22Rv1 (cell line): ENCODE measurements around the gene H6PD.

Experiments used
- H3K27ac ChIP-seq: fragments of 450-650 bp; 2 replicates; pipeline ENCODE4 v1.5.1; 2017
- ZFX ChIP-seq: fragments of 450-650 bp; IDR thresholded peaks from 2 replicates; pipeline ENCODE4 v1.6.1; 2017; ENCODE audit warnings: antibody characterized with exemption, borderline replicate concordance
- TF ChIP-seq, protein P1 (sequence below): fragments of 450-650 bp; IDR thresholded peaks from 2 replicates; pipeline ENCODE4 v1.5.1; 2017; ENCODE audit warnings: mild to moderate bottlenecking

H6PD gene

DNA sequence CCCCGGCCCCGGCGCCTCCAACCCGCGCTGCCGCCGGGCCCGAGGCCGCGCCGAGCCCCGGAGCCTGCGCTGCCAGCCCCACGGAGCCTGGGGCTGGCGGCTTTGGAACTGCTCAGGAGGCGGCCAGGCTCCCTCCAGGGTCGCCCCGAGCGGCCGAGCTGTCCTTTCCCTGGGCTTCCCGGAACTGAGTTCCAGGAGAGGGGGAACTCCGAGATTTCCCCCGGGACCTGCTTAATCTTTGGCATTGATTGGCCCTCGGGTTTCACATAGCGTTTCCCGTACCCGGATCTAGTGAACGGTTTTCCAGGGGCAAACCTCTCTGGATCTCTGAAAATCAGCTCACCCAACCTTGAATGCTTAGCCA, 504 bp downstream of the H6PD start:
- TF ChIP-seq, protein P1, sequence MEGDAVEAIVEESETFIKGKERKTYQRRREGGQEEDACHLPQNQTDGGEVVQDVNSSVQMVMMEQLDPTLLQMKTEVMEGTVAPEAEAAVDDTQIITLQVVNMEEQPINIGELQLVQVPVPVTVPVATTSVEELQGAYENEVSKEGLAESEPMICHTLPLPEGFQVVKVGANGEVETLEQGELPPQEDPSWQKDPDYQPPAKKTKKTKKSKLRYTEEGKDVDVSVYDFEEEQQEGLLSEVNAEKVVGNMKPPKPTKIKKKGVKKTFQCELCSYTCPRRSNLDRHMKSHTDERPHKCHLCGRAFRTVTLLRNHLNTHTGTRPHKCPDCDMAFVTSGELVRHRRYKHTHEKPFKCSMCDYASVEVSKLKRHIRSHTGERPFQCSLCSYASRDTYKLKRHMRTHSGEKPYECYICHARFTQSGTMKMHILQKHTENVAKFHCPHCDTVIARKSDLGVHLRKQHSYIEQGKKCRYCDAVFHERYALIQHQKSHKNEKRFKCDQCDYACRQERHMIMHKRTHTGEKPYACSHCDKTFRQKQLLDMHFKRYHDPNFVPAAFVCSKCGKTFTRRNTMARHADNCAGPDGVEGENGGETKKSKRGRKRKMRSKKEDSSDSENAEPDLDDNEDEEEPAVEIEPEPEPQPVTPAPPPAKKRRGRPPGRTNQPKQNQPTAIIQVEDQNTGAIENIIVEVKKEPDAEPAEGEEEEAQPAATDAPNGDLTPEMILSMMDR, result no peak
- TF ChIP-seq ZFX, result no peak
- peak overlapping the region; percentile 54 for H3K27ac ChIP-seq

DNA sequence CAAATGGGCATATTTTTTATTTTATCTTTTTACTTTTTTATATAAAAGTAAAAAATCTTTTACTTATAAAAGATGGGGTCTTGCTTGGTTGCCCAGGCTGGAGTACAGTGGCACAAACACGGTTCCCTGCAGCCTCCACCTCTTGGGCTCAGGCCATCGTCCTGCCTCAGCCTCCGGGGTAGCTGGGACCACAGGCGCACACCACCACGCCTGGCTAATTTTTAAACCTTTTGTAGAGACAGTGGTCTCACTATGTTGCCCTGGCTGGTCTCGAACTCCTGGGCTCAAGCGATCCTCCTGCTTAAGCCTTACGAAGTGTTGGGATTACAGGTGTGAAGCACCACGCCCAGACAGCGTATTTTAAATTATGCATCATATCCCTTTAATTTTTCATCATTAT, 986 bp downstream of the H6PD start:
- TF ChIP-seq ZFX, result no peak
- H3K27ac ChIP-seq, result no peak overlapping the region; the same call in 1 of the 2 replicates

DNA sequence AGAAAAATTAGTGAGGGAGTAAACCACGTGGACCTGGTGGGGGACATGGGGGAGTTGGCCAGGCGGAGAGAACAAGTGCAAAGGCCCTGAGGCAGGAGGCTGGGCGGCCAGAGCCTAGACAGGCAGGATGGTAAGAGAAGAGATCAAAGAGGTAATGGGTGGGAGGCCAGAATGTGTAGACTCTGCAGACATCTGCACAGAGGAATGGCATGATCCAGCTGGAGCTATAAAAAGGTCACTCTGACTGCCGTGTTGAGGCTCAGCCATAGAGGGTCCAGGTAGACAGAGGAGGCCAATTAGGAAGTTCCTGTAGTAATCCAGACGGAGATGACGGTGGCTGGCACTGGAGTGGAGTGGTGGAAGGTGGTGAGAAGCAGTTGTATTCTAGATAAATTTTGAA, 3.6 kb downstream of the H6PD start:
- TF ChIP-seq ZFX, result no peak
- TF ChIP-seq, protein P1, result no peak
- no peak overlapping the region for H3K27ac ChIP-seq

DNA sequence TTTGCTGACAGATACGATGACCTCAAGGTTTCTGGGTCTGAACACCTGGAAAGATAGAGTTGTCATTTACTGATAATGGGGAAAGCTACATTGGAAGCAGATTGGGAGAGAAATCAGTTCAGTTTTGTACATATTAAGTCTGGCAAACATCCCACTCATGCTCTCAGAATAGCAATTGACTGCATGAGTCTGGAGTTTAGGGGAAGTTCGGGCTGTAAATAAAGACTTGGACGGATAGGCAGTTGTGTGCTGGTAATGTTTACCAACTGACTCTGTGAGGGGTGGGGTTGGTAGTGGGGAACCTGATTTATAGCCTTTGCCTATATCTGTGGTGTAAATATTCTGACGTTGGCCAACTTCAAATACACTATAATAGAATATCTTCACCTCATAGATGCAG, 4.0 kb downstream of the H6PD start:
- TF ChIP-seq, protein P1, result no peak
- no peak for TF ChIP-seq ZFX
- H3K27ac ChIP-seq, result no peak overlapping the region

DNA sequence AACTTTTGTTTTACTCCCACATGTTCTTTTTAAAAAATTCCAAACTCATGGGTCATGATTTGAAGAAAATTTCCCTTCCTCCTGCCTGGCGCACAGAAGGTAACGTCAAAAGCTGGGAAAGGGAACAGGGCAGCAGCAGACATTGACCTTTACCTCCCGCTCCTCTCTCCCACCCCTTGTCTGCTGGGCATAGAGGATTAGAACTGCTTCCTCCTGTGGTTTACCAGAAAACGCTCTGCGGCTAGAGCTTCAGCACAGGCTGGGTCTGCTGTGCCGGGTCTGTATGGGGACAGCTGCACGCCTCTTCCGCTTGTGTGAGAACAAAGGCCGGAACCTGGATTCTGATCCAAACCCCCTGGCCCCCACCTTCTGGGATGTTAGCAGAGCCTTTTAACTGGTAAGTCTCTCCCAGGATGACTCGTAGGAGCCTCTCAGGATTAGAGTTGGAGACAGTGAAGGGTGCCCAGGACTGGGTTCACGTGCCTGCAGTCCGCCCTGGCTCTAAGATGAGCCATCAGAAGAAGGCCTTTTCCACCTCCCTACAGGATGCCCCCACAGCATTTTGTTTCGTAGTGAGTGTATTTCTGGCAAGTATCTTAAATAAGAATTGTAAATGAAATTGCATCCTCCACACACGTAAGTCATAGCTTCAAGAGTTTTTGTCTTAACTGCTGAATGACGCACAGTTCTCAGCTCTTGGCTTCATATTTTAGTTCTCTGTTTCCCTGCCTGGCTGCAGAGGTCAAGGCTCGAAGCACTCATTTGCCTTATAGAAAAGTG, 5.2 kb downstream of the H6PD start:
- TF ChIP-seq, protein P1, result no peak
- H3K27ac ChIP-seq, result no peak overlapping the region

DNA sequence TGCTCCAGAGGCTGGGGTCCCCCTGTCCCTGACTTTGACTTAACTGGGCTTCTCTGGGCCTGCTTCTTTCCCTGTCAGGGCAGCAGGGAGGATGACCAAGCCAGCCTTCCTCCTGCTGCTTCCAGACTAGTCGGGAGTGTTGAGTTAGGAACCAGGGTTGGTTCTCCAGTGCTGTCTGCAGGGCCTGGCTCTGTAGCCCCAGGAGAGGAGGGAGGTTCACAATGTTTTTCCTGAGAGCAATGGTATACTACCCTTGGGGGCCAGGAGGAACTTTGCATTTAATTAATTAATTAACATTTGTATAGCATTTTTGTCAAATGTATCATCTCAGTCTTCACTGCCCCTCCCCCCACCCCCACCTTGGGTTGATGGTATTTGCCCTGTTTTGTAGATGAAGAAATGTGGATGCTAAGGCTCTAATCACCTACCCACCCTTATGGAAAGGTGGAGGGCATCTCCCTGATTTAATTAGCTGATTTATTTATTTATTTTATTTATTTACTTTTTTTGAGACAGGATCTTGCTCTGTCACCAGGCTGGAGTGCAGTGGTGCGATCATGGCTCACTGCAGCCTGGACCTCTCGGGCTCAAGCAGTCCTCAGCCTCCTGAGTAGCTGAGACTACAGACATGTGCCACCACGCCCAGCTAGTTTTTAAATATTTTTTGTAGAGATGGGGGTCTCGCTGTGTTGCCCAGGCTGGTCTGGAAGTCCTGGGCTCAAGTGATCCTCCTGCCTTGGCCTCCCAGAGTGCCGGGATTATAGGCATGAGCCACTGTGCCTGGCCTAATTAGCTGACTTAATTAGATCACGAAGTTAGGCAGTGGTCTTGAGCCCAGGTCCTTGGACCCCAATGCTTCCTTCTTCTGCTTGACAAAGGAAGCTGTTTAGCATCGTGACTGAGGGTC, 6.6 kb downstream of the H6PD start:
- TF ChIP-seq, protein P1, result no peak
- no peak for TF ChIP-seq ZFX
- H3K27ac ChIP-seq, result no peak overlapping the region

DNA sequence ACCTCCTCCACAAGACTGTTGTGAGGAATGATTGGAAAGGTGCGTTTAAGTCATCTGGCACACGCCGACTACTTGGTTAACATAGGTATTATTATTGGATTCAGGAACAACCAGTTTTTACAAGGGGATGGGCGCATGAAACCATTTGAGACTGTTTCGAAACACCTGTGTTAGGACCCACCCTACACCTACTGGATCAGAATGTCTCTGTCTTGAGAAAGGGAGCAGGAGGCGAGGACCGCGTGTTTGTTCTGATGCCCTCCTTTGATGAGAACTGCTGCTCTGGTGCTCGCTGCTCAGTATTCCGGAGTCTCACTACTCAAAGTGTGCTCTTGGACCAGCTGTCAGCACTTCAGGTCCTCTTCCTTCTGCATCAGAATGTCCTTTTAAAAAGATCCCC, 7.3 kb downstream of the H6PD start:
- H3K27ac ChIP-seq, result no peak overlapping the region
- TF ChIP-seq ZFX, result no peak
- TF ChIP-seq, protein P1, result no peak
